PFSK-1 (cell line): ENCODE measurements around the gene UFSP2.

Experiments
- FOXP2 ChIP-seq: optimal IDR thresholded peaks from 2 replicates; pipeline ENCODE3; 2011; ENCODE audit warnings: borderline replicate concordance, control low read depth, inconsistent platforms; ENCODE audit not compliant: insufficient read depth; ENCODE audit errors: extremely low read length, extremely low read depth
- POLR2AphosphoS5 ChIP-seq: IDR thresholded peaks from 2 replicates; pipeline ENCODE4 v1.6.1; 2012; ENCODE audit warnings: low read depth, mild to moderate bottlenecking, control low read depth, low read length, moderate library complexity
- SIN3A ChIP-seq: IDR thresholded peaks from 2 replicates; pipeline ENCODE4 v1.6.1; 2012; ENCODE audit warnings: mild to moderate bottlenecking, low read length, moderate library complexity, borderline replicate concordance; ENCODE audit not compliant: insufficient read depth
- TAF1 ChIP-seq: IDR thresholded peaks from 2 replicates; pipeline ENCODE4 v1.6.1; 2012; ENCODE audit warnings: low read length, control low read depth, borderline replicate concordance; ENCODE audit not compliant: insufficient read depth
- TF ChIP-seq, protein P1 (sequence below), 2 experiments: IDR thresholded peaks; 2 replicates each; pipeline versions ENCODE4 v1.6.1 to v1.8.0; 2011 to 2012; ENCODE audit warnings: low read depth in 2 of 2, low read length in 2 of 2, control low read depth in 1 of 2, inconsistent platforms in 1 of 2, mild to moderate bottlenecking in 1 of 2, moderate library complexity in 1 of 2; ENCODE audit not compliant: insufficient read depth in 1 of 2

The UFSP2 gene

DNA sequence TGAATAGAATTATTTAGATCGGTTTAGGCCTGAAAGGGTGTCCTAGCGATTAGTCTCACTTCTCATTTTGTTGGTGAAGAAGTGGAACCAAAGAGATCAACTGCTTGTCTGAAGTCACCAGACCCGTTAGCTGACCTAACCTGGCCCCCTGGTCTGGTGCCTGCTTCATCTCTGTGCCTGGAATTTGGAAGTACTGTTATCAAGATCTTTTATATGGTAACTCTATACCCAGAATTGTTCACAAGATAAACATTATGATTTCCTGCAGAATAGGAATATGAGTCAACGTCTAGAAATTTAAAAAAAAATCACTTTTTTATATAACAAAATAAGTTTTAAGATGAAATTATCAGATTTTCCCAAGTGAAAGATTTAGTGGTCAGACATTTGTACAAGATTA lies 67.2 kb downstream of the UFSP2 start:
- TF ChIP-seq TAF1 (no peak), FOXP2 (no peak), SIN3A (no peak), POLR2AphosphoS5 (no peak)
- TF ChIP-seq, protein P1, sequence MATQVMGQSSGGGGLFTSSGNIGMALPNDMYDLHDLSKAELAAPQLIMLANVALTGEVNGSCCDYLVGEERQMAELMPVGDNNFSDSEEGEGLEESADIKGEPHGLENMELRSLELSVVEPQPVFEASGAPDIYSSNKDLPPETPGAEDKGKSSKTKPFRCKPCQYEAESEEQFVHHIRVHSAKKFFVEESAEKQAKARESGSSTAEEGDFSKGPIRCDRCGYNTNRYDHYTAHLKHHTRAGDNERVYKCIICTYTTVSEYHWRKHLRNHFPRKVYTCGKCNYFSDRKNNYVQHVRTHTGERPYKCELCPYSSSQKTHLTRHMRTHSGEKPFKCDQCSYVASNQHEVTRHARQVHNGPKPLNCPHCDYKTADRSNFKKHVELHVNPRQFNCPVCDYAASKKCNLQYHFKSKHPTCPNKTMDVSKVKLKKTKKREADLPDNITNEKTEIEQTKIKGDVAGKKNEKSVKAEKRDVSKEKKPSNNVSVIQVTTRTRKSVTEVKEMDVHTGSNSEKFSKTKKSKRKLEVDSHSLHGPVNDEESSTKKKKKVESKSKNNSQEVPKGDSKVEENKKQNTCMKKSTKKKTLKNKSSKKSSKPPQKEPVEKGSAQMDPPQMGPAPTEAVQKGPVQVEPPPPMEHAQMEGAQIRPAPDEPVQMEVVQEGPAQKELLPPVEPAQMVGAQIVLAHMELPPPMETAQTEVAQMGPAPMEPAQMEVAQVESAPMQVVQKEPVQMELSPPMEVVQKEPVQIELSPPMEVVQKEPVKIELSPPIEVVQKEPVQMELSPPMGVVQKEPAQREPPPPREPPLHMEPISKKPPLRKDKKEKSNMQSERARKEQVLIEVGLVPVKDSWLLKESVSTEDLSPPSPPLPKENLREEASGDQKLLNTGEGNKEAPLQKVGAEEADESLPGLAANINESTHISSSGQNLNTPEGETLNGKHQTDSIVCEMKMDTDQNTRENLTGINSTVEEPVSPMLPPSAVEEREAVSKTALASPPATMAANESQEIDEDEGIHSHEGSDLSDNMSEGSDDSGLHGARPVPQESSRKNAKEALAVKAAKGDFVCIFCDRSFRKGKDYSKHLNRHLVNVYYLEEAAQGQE (IDR thresholded peaks at IDR 0.05; ENCODE audit: insufficient read depth in 1 of 2, low read depth in 2 of 2, low read length in 2 of 2) = no peak

GRCh38 chr4:185357733-185358440 lies 67.9 kb downstream of the UFSP2 start:
- TF ChIP-seq SIN3A = no peak
- no peak for TF ChIP-seq POLR2AphosphoS5
- TF ChIP-seq FOXP2 = no peak
- TF ChIP-seq TAF1 = no peak

DNA sequence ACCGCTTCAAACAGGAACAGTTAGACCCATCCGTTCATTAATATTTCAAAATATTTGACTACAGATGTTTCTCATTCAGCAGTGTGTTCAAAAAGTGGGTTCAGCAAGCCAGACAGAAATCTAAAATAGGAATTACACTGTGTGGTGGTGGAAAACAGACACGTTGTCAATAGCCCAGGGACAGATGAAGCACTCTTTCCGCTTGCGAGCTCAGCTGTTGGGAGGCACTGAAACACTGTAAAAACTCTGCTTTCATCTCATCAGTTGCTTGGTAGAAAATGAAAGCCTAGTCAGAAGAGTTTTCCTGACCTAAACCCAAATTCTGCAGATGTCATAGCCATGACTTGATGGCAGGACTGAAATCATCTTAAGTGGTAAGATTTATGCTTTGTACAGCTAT lies 68.6 kb downstream of the UFSP2 start:
- TF ChIP-seq, protein P1 (IDR thresholded peaks at IDR 0.05; ENCODE audit: insufficient read depth in 1 of 2, low read depth in 2 of 2, low read length in 2 of 2) = no peak
- no peak for TF ChIP-seq FOXP2
- TF ChIP-seq POLR2AphosphoS5 = no peak
- no peak for TF ChIP-seq SIN3A

GRCh38 chr4:185352741-185353140 lies 73.0 kb downstream of the UFSP2 start:
- TF ChIP-seq TAF1 = no peak
- TF ChIP-seq FOXP2 = no peak
- no peak for TF ChIP-seq SIN3A
- TF ChIP-seq, protein P1 (IDR thresholded peaks at IDR 0.05; ENCODE audit: insufficient read depth in 1 of 2, low read depth in 2 of 2, low read length in 2 of 2) = no peak
- TF ChIP-seq POLR2AphosphoS5 = no peak

DNA sequence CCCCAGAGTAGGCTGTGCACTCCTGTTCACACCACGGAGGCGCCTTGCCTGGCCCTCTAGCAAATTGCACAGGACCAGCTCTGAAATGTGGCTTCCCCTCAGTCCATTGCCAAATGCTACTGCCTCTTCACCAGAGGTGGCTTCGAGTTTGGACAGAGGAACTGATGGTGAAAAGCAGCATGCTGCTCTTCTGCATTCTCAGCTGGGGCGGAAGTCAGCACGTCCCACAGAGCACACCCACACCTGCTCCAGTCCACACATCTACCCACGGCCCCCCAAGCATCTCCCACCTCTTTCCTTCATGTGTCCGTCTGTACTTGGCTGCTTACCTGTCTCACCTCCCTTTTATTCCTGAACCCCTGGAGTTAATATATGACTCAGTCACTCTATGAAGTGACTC lies 73.6 kb downstream of the UFSP2 start:
- TF ChIP-seq POLR2AphosphoS5 (no peak), FOXP2 (no peak), TAF1 (no peak), SIN3A (no peak)
- TF ChIP-seq, protein P1 (IDR thresholded peaks at IDR 0.05; ENCODE audit: insufficient read depth in 1 of 2, low read depth in 2 of 2, low read length in 2 of 2) = no peak
